Measurements from ENCODE around the gene PTTG2. TPM values are rescaled to one million over a fixed set of nuclear protein-coding genes. Genes with fewer than 3 reads are reported as not detected.

Gene PTTG2
- total and polyA plus RNA-seq, 2 of the 4 experiments (the other 2 are of a cell fraction) = not detected

GRCh38 chr4:37960679-37961450 is 667 bp downstream of the PTTG2 start:
- H3K9ac ChIP-seq (ENCODE audit: low read depth, low read length) = no peak overlapping the region
- no peak overlapping the region for H3K23ac ChIP-seq (ENCODE audit: low read depth, low read length)
- no peaks in the 10 kb centered on the region for H3K36me3 ChIP-seq (ENCODE audit: control insufficient read depth, insufficient read depth, low read length)
- no peaks in the 10 kb centered on the region for H3K4me1 ChIP-seq (ENCODE audit: control insufficient read depth, insufficient read depth, low read length)
- in situ Hi-C loops (cut with MboI; ENCODE audit: low sequenced_read_pairs) (no loop called here), intact Hi-C loops (cut with micrococcal nuclease) (no loop called here), dilution Hi-C loops (cut with HindIII; ENCODE audit: low sequenced_read_pairs, unreplicated experiment) (no loop called here)
- H3K9me1 ChIP-seq (ENCODE audit: insufficient read depth, low read length) = no peaks in the 10 kb centered on the region
- H4K5ac ChIP-seq (ENCODE audit: low read depth, low read length) = no peak overlapping the region
- no peak overlapping the region for H3K18ac ChIP-seq (ENCODE audit: low read depth, low read length)
- H2BK120ac ChIP-seq (ENCODE audit: low read depth, low read length) = no peak overlapping the region
- no peak overlapping the region for H2AK5ac ChIP-seq (ENCODE audit: low read depth, low read length)
- H3K56ac ChIP-seq (ENCODE audit: extremely low read depth, insufficient read depth, low read length) = no peak overlapping the region
- no peak for DNase-seq
- H4K8ac ChIP-seq (ENCODE audit: low read depth in 2 of 2, low read length in 2 of 2) = no peak overlapping the region
- no peak overlapping the region for H2AFZ ChIP-seq (replicated peaks; ENCODE audit: low read length, poor library complexity)
- BruUV-seq (replicated peaks) = no TSS peak
- H4K91ac ChIP-seq (ENCODE audit: insufficient read depth, low read depth, low read length) = no peak overlapping the region
- no peaks in the 10 kb centered on the region for H3K9me3 ChIP-seq (ENCODE audit: control insufficient read depth, insufficient read depth, low read length)
- TF ChIP-seq CHD1 (IDR thresholded peaks at IDR 0.05; ENCODE audit: low read depth, low read length) (no peak), ELK1 (IDR thresholded peaks at IDR 0.05; ENCODE audit: borderline replicate concordance, low read depth, low read length) (no peak), MXI1 (IDR thresholded peaks at IDR 0.05; ENCODE audit: borderline replicate concordance, low read depth, low read length) (no peak), RCOR1 (IDR thresholded peaks at IDR 0.05; ENCODE audit: insufficient replicate concordance, low read length) (no peak), BHLHE40 (IDR thresholded peaks at IDR 0.05; ENCODE audit: low read depth, low read length) (no peak), MAZ (IDR thresholded peaks at IDR 0.05; ENCODE audit: borderline replicate concordance, low read depth, low read length) (no peak), MAFK (IDR thresholded peaks at IDR 0.05; ENCODE audit: low read depth, low read length) (no peak), CEBPB (IDR thresholded peaks at IDR 0.05; ENCODE audit: low read depth, low read length) (no peak), SMC3 (IDR thresholded peaks at IDR 0.05; ENCODE audit: low read depth, low read length) (no peak), RFX5 (IDR thresholded peaks at IDR 0.05; ENCODE audit: low read depth, low read length) (no peak), USF2 (IDR thresholded peaks at IDR 0.05; ENCODE audit: low read depth, low read length) (no peak), POLR2A (IDR thresholded peaks at IDR 0.05; ENCODE audit: low read depth, low read length) (no peak), CTCF (conservative IDR thresholded peaks at IDR 0.05; ENCODE audit: low read depth, low read length) (no peak), NFE2L2 (IDR thresholded peaks at IDR 0.05; ENCODE audit: low read depth, low read length) (no peak)
- no CpG with 5 or more reads among the region's 5 CpGs for WGBS, 2 experiments (ENCODE audit: extremely low coverage in 2 of 2, insufficient read length in 1 of 2)
- H3K27me3 ChIP-seq (ENCODE audit: control insufficient read depth, insufficient read depth, low read length) = peaks cover 23% of the 10 kb centered on the region
- no peak overlapping the region for H3K4me2 ChIP-seq (ENCODE audit: low read depth, low read length)
- ATAC-seq (ENCODE audit: low read depth) = no peak
- no peak overlapping the region for H3K4me3 ChIP-seq (ENCODE audit: insufficient read depth, low read depth, low read length)
- ChIA-PET POLR2A (ENCODE audit: unreplicated experiment) (no interaction called here), CTCF (interaction anchor here (1.3 kb wide), 1 partner anchor 15 kb away, joined by 3 read pairs; no protein-coding TSS in a partner anchor)
- H2AK9ac ChIP-seq (replicated peaks; ENCODE audit: low read depth, low read length, poor library complexity) = no peak overlapping the region
- no peak overlapping the region for H3K27ac ChIP-seq (ENCODE audit: insufficient read depth, low read length)
- H3K79me1 ChIP-seq (ENCODE audit: low read depth in 1 of 2, low read length in 2 of 2) = no peaks in the 10 kb centered on the region
- H2BK5ac ChIP-seq (ENCODE audit: low read depth, low read length, poor library complexity, severe bottlenecking) = no peak overlapping the region
- no peaks in the 10 kb centered on the region for H4K20me1 ChIP-seq (ENCODE audit: insufficient read depth, low read length)
- H3K14ac ChIP-seq (replicated peaks; ENCODE audit: low read depth, low read length) = no peak overlapping the region
- no peak overlapping the region for H3K4ac ChIP-seq (ENCODE audit: low read depth, low read length)
- no peak overlapping the region for H2BK15ac ChIP-seq (ENCODE audit: low read depth, low read length)
- H2BK20ac ChIP-seq (ENCODE audit: low read depth, low read length) = no peak overlapping the region
